H1 (cell line): ENCODE results near the gene GEMIN2.

Experiments used
- BCL11A ChIP-seq, 2 experiments: IDR thresholded peaks; one replicate each; pipeline ENCODE4 v1.6.1; 2011; ENCODE audit warnings: low read depth in 2 of 2, low read length in 2 of 2, mild to moderate bottlenecking in 2 of 2
- EZH2 ChIP-seq: fragments of 200-600 bp; sonication (generic); IDR thresholded peaks from 2 replicates; pipeline ENCODE4 v1.7.1; 2012; ENCODE audit warnings: low read depth, mild to moderate bottlenecking, moderate library complexity, low read length, inconsistent platforms; ENCODE audit not compliant: severe bottlenecking
- RXRA ChIP-seq: IDR thresholded peaks from 2 replicates; pipeline ENCODE4 v1.6.1; 2011; ENCODE audit warnings: low read depth, mild to moderate bottlenecking, low read length, moderate library complexity; ENCODE audit not compliant: insufficient read depth
- TF ChIP-seq, protein P1 (sequence below), 3 experiments: IDR thresholded peaks; 1 replicate in 2 of 3; 2 replicates in 1 of 3; pipeline versions ENCODE4 v1.5.1 to v1.6.1; 2011; ENCODE audit warnings: low read length in 3 of 3, mild to moderate bottlenecking in 3 of 3, inconsistent platforms in 2 of 3, low read depth in 1 of 3, moderate library complexity in 1 of 3; ENCODE audit not compliant: insufficient read depth in 1 of 3; ENCODE audit errors: control extremely low read depth in 1 of 3

DNA sequence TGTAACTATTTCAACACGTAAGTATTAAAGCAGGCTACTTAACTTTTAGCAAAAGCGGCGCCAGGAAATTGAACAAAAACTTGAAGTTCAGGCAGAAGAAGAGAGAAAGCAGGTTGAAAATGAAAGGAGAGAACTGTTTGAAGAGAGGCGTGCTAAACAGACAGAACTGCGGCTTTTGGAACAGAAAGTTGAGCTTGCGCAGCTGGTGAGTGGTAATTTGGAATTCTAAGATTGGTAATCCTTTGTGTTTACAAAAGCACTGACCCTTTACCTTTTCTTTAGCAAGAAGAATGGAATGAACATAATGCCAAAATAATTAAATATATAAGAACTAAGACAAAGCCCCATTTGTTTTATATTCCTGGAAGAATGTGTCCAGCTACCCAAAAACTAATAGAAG, 64.9 kb downstream of the GEMIN2 start:
- TF ChIP-seq BCL11A (IDR thresholded peaks at IDR 0.05; ENCODE audit: low read depth in 2 of 2, low read length in 2 of 2) (no peak), EZH2 (no peak), RXRA (no peak)
- TF ChIP-seq, protein P1, sequence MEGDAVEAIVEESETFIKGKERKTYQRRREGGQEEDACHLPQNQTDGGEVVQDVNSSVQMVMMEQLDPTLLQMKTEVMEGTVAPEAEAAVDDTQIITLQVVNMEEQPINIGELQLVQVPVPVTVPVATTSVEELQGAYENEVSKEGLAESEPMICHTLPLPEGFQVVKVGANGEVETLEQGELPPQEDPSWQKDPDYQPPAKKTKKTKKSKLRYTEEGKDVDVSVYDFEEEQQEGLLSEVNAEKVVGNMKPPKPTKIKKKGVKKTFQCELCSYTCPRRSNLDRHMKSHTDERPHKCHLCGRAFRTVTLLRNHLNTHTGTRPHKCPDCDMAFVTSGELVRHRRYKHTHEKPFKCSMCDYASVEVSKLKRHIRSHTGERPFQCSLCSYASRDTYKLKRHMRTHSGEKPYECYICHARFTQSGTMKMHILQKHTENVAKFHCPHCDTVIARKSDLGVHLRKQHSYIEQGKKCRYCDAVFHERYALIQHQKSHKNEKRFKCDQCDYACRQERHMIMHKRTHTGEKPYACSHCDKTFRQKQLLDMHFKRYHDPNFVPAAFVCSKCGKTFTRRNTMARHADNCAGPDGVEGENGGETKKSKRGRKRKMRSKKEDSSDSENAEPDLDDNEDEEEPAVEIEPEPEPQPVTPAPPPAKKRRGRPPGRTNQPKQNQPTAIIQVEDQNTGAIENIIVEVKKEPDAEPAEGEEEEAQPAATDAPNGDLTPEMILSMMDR (IDR thresholded peaks at IDR 0.05; ENCODE audit: control extremely low read depth in 1 of 3, insufficient read depth in 1 of 3, low read depth in 1 of 3, low read length in 3 of 3), result no peak
